GM10266 (cell line): ENCODE data around the gene PLD1.

Experiments
- DNase-seq: peaks from one replicate; pipeline ENCODE4 v3.0.0; 2012; ENCODE audit errors: extremely low spot score
- TF ChIP-seq, protein P1 (sequence below): IDR thresholded peaks from 2 replicates; pipeline ENCODE4 v1.5.1; 2012; ENCODE audit warnings: mild to moderate bottlenecking, low read depth; ENCODE audit not compliant: control insufficient read depth, insufficient read depth; ENCODE audit errors: missing control alignments

Gene PLD1

GRCh38 chr3:171602072-171602471 is 208.2 kb downstream of the PLD1 start:
- no peak for DNase-seq
- TF ChIP-seq, protein P1, sequence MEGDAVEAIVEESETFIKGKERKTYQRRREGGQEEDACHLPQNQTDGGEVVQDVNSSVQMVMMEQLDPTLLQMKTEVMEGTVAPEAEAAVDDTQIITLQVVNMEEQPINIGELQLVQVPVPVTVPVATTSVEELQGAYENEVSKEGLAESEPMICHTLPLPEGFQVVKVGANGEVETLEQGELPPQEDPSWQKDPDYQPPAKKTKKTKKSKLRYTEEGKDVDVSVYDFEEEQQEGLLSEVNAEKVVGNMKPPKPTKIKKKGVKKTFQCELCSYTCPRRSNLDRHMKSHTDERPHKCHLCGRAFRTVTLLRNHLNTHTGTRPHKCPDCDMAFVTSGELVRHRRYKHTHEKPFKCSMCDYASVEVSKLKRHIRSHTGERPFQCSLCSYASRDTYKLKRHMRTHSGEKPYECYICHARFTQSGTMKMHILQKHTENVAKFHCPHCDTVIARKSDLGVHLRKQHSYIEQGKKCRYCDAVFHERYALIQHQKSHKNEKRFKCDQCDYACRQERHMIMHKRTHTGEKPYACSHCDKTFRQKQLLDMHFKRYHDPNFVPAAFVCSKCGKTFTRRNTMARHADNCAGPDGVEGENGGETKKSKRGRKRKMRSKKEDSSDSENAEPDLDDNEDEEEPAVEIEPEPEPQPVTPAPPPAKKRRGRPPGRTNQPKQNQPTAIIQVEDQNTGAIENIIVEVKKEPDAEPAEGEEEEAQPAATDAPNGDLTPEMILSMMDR, result no peak

GRCh38 chr3:171600030-171600429 is 210.3 kb downstream of the PLD1 start:
- no peak for DNase-seq
- TF ChIP-seq, protein P1, result no peak

- TF ChIP-seq, protein P1, result no peak
- no peak for DNase-seq
Observed at GRCh38 chr3:171598990-171599389, 211.3 kb downstream of the PLD1 start.

- TF ChIP-seq, protein P1, result no peak
Observed at GRCh38 chr3:171592786-171593185, 217.5 kb downstream of the PLD1 start.

DNA sequence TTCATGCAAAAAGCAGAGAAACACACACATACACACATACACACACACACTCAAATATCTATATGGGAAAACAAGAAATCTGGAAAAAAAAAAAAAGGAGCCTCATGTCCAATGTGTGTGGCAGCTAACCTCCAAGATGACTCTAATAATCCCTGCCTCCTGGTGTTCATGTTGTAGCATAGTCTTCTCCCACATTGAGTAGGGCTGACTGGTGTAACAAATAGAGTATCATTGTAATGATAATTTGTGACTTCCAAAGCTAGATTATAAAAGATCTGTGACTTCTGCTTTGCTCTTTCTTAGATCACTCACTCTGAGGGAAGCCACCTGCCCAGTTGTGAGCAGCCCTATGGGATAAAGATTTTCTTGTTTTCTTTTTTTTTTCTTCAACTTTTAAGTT is 219.2 kb downstream of the PLD1 start:
- TF ChIP-seq, protein P1, result no peak

More at GRCh38 chr3:171592786-171593185, 217.5 kb downstream of the PLD1 start:
- no peak for DNase-seq

GRCh38 chr3:171586274-171586673 is 224.0 kb downstream of the PLD1 start:
- TF ChIP-seq, protein P1, result no peak
- no peak for DNase-seq

More for the DNA sequence above, 219.2 kb downstream of the PLD1 start:
- DNase-seq, result no peak

DNA sequence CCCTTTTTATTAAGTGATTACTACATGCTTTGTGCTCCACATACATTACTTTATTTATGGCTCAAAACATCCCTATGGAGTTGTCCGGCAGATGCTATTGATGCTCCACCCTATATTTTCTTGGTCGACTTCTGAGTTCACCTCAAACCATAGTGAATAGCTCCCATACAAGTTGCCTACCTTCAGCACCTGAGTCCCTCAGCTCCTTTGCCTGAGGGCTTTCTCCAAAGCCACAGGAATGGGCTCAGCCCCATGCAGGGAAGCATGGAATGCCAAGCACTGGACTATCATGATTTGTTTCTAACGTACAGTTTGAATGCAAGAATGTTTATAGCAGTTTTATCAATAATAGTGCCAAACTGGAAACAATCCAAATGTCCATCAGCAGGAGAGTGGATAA is 225.2 kb downstream of the PLD1 start:
- DNase-seq, result no peak
- TF ChIP-seq, protein P1, result no peak
